Left lobe of liver (tissue), 2 donors: ENCODE results near the gene ANKS1A. TPM values are rescaled to one million over a fixed set of nuclear protein-coding genes. Genes with fewer than 3 reads are reported as not detected.
A peak's percentile ranks its signal among the peaks of the same experiment; 100 is the strongest.

Experiments used
- ATAC-seq: fragments of 200-7000 bp; cut with Tn5 transposase; one replicate; pipeline ENCODE4 v1.9.1; 2020; ENCODE audit warnings: mild to moderate bottlenecking, moderate library complexity
- DNase-seq: peaks from one replicate; pipeline ENCODE4 v3.0.0-alpha.2; 2020; ENCODE audit warnings: low spot score
- total RNA-seq: library from RNA; stranded (reverse); gene quantifications from one replicate; pipeline ENCODE4 v1.2.1, GENCODE V29; 2021
- donor health status: DM: no; HTN: no; CAD: no; lungs with moderate emphysema.
- donor health status: DM: no; HTN: yes; CAD: no.

ANKS1A gene
- total RNA-seq, 1 donor from 2014 or later, result 13.4 TPM

GRCh38 chr6:35049900-35050756 is 161.1 kb downstream of the ANKS1A start:
- no peak for ATAC-seq
- no peak for DNase-seq

DNA sequence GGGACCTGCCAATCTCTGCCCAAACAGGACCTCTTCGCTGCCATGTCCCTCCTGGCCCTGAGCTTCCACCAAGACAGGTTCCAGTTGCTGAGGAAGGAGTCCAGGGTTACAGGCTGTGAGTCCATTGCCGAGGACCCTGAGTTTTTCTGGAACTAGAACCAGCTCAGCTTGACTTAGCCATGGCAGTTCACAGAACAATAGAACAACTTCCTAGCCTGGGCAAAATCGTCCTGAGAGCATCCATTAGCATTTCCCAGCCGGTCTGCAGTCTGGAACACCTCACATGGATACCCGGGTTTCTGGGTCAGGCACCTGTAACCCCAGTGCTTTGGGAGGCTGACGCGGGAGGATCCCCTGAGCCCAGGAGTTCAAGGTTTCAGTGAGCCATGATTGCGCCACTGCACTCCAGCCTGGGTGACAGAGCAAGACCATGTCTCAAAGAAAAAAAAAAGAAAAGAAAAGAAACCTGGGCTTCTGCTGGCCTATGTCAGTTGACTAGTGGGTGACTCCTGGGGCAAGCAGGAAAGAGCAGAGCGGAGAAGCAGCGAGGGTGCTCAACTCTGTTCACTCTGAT is 161.8 kb downstream of the ANKS1A start:
- DNase-seq (no peak), ATAC-seq (no peak)

GRCh38 chr6:35051396-35051795 is 162.3 kb downstream of the ANKS1A start:
- ATAC-seq (no peak), DNase-seq (no peak)

GRCh38 chr6:35051997-35052583 is 163.0 kb downstream of the ANKS1A start:
- DNase-seq (no peak), ATAC-seq (peak; percentile 47)

GRCh38 chr6:35052694-35053565 is 163.9 kb downstream of the ANKS1A start:
- DNase-seq, result no peak
- peak; percentile 42 for ATAC-seq

- ATAC-seq (no peak), DNase-seq (no peak)
These were observed 164.6 kb downstream of the ANKS1A start for GRCh38 chr6:35053701-35054100.

GRCh38 chr6:35054106-35054742 is 165.2 kb downstream of the ANKS1A start:
- no peak for ATAC-seq
- no peak for DNase-seq

GRCh38 chr6:35054743-35055130 is 165.7 kb downstream of the ANKS1A start:
- ATAC-seq (no peak), DNase-seq (no peak)

- no peak for ATAC-seq
- DNase-seq, result no peak
These were observed 166.8 kb downstream of the ANKS1A start for GRCh38 chr6:35055891-35056290.

DNA sequence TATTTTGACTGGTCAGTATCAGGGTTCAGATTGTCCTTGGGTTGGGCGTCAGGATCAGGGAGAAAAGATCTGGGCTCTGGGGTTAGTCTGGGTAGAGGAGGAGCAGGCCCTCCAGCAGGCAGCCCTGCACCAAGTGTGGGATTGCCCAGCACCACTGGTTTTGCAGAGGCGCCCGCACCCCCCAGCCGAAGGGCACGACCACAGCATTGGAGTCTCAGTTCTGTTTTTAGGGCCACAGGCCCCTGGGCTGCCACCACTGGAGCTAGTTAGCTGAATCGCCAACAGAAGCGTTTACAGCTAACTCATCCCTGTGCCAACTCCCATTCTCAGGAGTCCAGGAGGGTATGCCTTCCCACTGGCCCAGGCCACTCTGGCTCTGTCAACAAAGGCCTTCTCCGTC is 167.9 kb downstream of the ANKS1A start:
- ATAC-seq, result peak; percentile 26
- DNase-seq, result no peak

- ATAC-seq (peak; percentile 49), DNase-seq (no peak)
These were observed 168.6 kb downstream of the ANKS1A start for GRCh38 chr6:35057449-35058357.

- ATAC-seq (no peak), DNase-seq (no peak)
These were observed 169.3 kb downstream of the ANKS1A start for GRCh38 chr6:35058358-35058675.

DNA sequence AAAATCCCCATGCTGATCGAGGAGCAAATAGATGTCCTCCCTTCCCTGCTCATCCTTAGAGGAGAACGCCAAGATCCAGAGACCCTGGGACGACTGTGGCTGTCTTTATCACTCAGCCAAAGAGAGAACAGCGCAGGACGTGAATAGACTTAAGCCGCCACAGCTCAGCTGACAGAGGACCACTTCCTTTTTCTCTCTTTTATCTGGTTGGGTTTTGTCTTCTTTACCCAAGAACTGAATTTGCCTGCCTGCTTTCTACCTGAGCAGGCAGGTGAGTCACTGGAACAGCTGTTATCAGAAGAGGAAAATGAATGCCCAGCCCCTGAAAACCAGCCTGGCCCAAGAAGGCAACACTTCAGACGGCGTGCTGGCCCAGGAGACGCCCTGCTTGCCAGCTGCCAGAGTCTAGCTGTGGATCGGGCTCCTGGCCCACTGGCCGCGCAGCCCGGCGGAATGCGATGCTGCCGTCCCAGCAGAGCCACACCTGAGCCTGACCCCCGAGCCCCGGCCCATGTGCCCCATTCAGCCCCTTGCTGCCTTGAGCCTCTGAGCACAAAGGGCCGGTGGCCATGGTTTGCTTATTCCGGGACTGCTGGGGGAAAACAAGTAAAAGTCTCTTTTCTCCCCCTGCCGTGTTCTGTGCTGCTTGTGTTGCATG is 169.9 kb downstream of the ANKS1A start:
- DNase-seq (no peak), ATAC-seq (no peak)

DNA sequence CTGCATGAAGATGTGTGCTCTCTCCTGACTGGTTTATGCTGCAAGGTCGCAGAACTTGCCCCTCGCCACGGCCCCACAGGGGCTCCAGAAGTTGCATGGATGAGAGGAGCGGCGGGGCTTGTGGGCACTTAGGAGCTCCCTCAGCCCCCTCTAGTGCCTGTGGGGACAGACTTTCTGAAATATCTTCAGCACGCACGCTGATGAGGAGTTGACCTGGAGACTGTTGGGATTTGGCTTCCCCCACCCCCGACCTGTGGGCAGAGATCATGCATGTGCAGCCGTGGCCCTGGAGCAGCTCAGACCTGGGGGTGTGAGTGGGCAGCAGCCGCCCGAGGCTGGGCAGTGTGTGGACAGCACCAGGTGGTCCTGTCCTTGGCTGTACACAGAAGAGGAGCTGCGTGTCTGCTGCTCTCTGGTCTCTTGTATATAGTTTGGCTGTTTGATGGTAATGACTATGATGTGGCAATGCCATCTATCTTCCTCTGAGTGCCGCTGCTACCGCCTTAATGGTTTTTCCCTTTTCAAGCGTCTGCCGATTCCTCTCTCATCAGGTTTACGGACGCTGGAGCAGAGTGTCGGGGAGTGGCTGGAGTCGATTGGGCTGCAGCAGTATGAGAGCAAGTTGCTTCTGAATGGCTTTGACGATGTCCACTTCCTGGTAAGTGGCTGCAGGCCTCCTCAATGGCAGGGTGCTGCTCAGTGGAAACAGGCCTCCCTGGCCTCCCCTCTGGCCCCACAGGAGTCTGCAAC is 170.7 kb downstream of the ANKS1A start:
- no peak for DNase-seq

GRCh38 chr6:35061102-35061615 is 172.1 kb downstream of the ANKS1A start:
- DNase-seq (no peak), ATAC-seq (no peak)

More for the DNA sequence above, 170.7 kb downstream of the ANKS1A start:
- no peak for ATAC-seq

DNA sequence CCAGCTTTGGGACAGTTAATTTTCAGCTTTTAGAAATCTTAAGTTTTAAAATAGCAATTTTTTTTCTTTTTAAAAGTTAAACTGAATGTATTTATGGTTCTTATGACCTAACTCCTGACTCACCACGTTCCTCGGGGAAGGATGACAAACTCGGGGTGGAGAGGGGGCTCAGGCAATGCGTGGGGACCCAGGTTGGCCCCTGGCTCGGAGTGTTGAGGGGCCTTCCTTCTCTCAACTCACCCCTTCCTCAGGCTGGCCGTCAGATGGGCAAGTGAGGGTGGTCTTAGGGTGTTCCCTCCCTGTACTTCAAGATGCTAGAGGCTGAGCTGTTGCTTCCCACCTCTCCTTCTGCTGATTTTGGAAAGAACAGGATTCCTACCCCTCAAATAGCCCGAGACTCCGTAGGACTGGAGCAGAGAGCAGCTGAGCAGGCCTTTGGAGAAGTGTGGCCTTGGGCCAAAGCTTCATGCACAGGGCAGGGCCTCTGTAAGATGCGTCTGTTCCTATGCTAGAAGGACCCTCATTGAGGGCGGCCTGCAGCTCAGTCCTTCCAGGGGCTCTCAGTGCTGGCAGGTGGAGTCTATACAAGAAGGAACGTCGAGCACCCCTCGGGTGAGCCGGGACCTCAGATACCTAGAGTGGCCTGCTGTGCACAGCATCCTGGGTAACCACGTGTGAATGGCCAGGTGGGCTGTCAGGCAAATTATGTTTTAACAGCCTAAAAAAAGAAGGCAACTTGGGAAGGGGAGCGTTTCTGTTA is 172.8 kb downstream of the ANKS1A start:
- no peak for ATAC-seq
- DNase-seq, result no peak
